A549 treated with GW870086 at 1 μM for 4 hours (cell line): ENCODE results near the gene MTARC2. TPM values are rescaled to one million over a fixed set of nuclear protein-coding genes. Genes with fewer than 3 reads are reported as not detected.

Source experiments
- total RNA-seq: library from RNA; stranded (reverse); fragments of 200-300 nt; extraction: Qiagen RNA extraction; gene quantifications from 5 replicates; pipeline ENCODE4 v1.2.3, GENCODE V29; 2022; ENCODE audit warnings: low read depth

Gene MTARC2
- total RNA-seq = 9.6 to 11.8 TPM (median 10.2 TPM) in 5 replicates

GRCh38 chr1:220748089-220748934 lies at the start of gene MTARC2:
Gene MTARC2, plus strand, starts transcription at chr1:220748322. Its CDS starts 210 bp downstream, at chr1:220748532.

GRCh38 chr1:220786337-220787068 lies 38.4 kb downstream of the MTARC2 start, which contains the start of gene MTARC1:
Gene MTARC1, plus strand, starts transcription at chr1:220786913. Its CDS starts 32 bp downstream, at chr1:220786945.

Other genes with a start within 250 kb of the MTARC2 start
- gene MARK1, start 220.2 kb upstream of the MTARC2 start, total RNA-seq = 0.05 to 0.16 TPM (median 0.11 TPM) in 5 replicates
- 4.5 to 6.4 TPM (median 5.8 TPM) in 5 replicates for gene C1orf115, start 58.0 kb upstream of the MTARC2 start, total RNA-seq
- gene MTARC1, start 38.6 kb downstream of the MTARC2 start, total RNA-seq = 7.9 to 9.4 TPM (median 8.5 TPM) in 5 replicates
- gene HLX, start 131.1 kb downstream of the MTARC2 start, total RNA-seq = 3.1 to 5.5 TPM (median 3.8 TPM) in 5 replicates